Measurements from ENCODE around the gene CSNK1E.

DNA sequence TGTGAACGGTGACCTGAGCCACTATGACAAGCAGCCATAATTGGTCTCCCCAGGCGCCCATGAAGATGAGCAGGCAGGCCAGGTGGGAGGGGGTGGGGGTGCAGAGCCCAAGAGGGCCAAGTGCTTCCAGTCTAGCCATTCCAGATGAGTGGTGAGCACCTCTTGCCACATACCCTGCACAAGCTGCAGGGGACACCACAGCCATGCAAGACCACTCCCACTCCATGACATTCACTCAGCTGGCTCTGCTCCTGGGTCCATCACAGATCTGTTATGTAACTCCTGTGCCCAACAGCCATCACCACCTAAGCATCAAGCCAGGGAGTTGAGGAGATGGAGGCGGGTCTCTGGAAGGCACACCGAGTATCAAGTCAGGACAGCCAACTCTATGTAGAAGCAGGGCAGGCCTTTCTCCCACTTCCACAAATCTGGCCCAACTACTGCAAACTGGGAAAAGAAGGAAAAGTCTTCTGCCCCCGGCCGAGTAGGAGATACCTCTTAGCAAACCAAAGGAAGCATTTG lies 52.9 kb downstream of the CSNK1E start:
- TF ChIP-seq EZH2phosphoT487 (IDR thresholded peaks at IDR 0.05; ENCODE audit: insufficient read depth, low read depth) (no peak), EZH2 (IDR thresholded peaks at IDR 0.05; ENCODE audit: insufficient read depth, poor library complexity, severe bottlenecking) (no peak)

Data from GM23248 (cell line).